ENCODE data around the gene TMEM150C. TPM values are rescaled to one million over a fixed set of nuclear protein-coding genes. Genes with fewer than 3 reads are reported as not detected.

TMEM150C gene
- polyA plus RNA-seq, 1 donor (not counting 4 experiments of a cell fraction or from before 2014, with no cell fraction given) = 0.07 TPM

GRCh38 chr4:82578935-82579334 lies 17.1 kb upstream of the TMEM150C start:
- DNase-seq (ENCODE audit: low read depth, low spot score) = no peak
- H3K4me2 ChIP-seq (ENCODE audit: control insufficient read depth, extremely low read depth, insufficient read depth, low read depth, low read length) = no peak overlapping the region
- no peaks in the 10 kb centered on the region for H3K36me3 ChIP-seq (ENCODE audit: control insufficient read depth in 2 of 2, extremely low read depth in 1 of 2, insufficient read depth in 2 of 2, low read length in 2 of 2)
- H3K9me3 ChIP-seq (ENCODE audit: control insufficient read depth, low read depth, low read length) = no peaks in the 10 kb centered on the region
- no peak overlapping the region for H3K27ac ChIP-seq (ENCODE audit: control insufficient read depth, insufficient read depth, low read length)
- H3K4me1 ChIP-seq (ENCODE audit: control insufficient read depth, extremely low read depth, insufficient read depth, low read length) = no peaks in the 10 kb centered on the region
- H3K79me2 ChIP-seq (ENCODE audit: control insufficient read depth, insufficient read depth, low read length) = no peaks in the 10 kb centered on the region
- no peaks in the 10 kb centered on the region for H3K27me3 ChIP-seq (ENCODE audit: control insufficient read depth, extremely low read depth, insufficient read depth, low read length)
- H3K4me3 ChIP-seq (ENCODE audit: control insufficient read depth in 2 of 3, extremely low read depth in 1 of 3, insufficient read depth in 2 of 3, low read depth in 1 of 3, low read length in 3 of 3) = no peak overlapping the region
- FAIRE-seq = no peak
- H2AFZ ChIP-seq (ENCODE audit: control insufficient read depth, low read length) = no peak overlapping the region
- H3K9me1 ChIP-seq (ENCODE audit: control insufficient read depth, extremely low read depth, insufficient read depth, low read length) = no peaks in the 10 kb centered on the region
- no peaks in the 10 kb centered on the region for H4K20me1 ChIP-seq (ENCODE audit: control insufficient read depth, extremely low read depth, insufficient read depth, low read length)
- dilution Hi-C loops (cut with MboI; ENCODE audit: extremely low pct_ligation_motif_present, low sequenced_read_pairs) = no loop called here
- TF ChIP-seq CTCF (optimal IDR thresholded peaks at IDR 0.05 in 1 of 3, IDR thresholded peaks at IDR 0.05 in 1 of 3, conservative IDR thresholded peaks at IDR 0.05 in 1 of 3; ENCODE audit: extremely low read depth in 1 of 3, insufficient read depth in 2 of 3, low read length in 3 of 3) (peak in 2 of 3 experiments; percentile 4 to 25), EZH2 (IDR thresholded peaks at IDR 0.05; ENCODE audit: low read length) (no peak)
- no peak overlapping the region for H3K9ac ChIP-seq (ENCODE audit: control insufficient read depth, extremely low read depth, insufficient read depth, low read length)

GRCh38 chr4:82577451-82577850 lies 15.7 kb upstream of the TMEM150C start:
- no peaks in the 10 kb centered on the region for H4K20me1 ChIP-seq (ENCODE audit: control insufficient read depth, extremely low read depth, insufficient read depth, low read length)
- dilution Hi-C loops (cut with MboI; ENCODE audit: extremely low pct_ligation_motif_present, low sequenced_read_pairs) = no loop called here
- no peak for DNase-seq (ENCODE audit: low read depth, low spot score)
- no peak overlapping the region for H2AFZ ChIP-seq (ENCODE audit: control insufficient read depth, low read length)
- H3K4me1 ChIP-seq (ENCODE audit: control insufficient read depth, extremely low read depth, insufficient read depth, low read length) = no peaks in the 10 kb centered on the region
- no peak overlapping the region for H3K27ac ChIP-seq (ENCODE audit: control insufficient read depth, insufficient read depth, low read length)
- H3K9me3 ChIP-seq (ENCODE audit: control insufficient read depth, low read depth, low read length) = no peaks in the 10 kb centered on the region
- no peak for FAIRE-seq
- TF ChIP-seq CTCF (optimal IDR thresholded peaks at IDR 0.05 in 1 of 3, IDR thresholded peaks at IDR 0.05 in 1 of 3, conservative IDR thresholded peaks at IDR 0.05 in 1 of 3; ENCODE audit: extremely low read depth in 1 of 3, insufficient read depth in 2 of 3, low read length in 3 of 3) (no peak), EZH2 (IDR thresholded peaks at IDR 0.05; ENCODE audit: low read length) (no peak)
- no peak overlapping the region for H3K9ac ChIP-seq (ENCODE audit: control insufficient read depth, extremely low read depth, insufficient read depth, low read length)
- H3K27me3 ChIP-seq (ENCODE audit: control insufficient read depth, extremely low read depth, insufficient read depth, low read length) = no peaks in the 10 kb centered on the region
- H3K4me3 ChIP-seq (ENCODE audit: control insufficient read depth in 2 of 3, extremely low read depth in 1 of 3, insufficient read depth in 2 of 3, low read depth in 1 of 3, low read length in 3 of 3) = no peak overlapping the region
- no peaks in the 10 kb centered on the region for H3K36me3 ChIP-seq (ENCODE audit: control insufficient read depth in 2 of 2, extremely low read depth in 1 of 2, insufficient read depth in 2 of 2, low read length in 2 of 2)
- H3K9me1 ChIP-seq (ENCODE audit: control insufficient read depth, extremely low read depth, insufficient read depth, low read length) = no peaks in the 10 kb centered on the region
- H3K79me2 ChIP-seq (ENCODE audit: control insufficient read depth, insufficient read depth, low read length) = no peaks in the 10 kb centered on the region
- no peak overlapping the region for H3K4me2 ChIP-seq (ENCODE audit: control insufficient read depth, extremely low read depth, insufficient read depth, low read depth, low read length)
